ENCODE data around the gene SLC25A26. TPM values are rescaled to one million over a fixed set of nuclear protein-coding genes. Genes with fewer than 3 reads are reported as not detected.

Gene SLC25A26
- total and polyA plus RNA-seq, 2 of the 13 experiments (the other 11 are each of a cell fraction or from before 2014, with no cell fraction given): 23.1 to 32.7 TPM

- BruUV-seq (replicated peaks): no TSS peak
- no peaks in the 10 kb centered on the region for H3K27me3 ChIP-seq (ENCODE audit: control insufficient read depth in 1 of 2, insufficient read depth in 2 of 2, low read length in 2 of 2)
- WGBS (ENCODE audit: low lambda C conversion rate): 95% methylated on average over 18 of the region's 18 CpGs
- no peak for FAIRE-seq
- H4K20me1 ChIP-seq (ENCODE audit: insufficient read depth, low read length): no peaks in the 10 kb centered on the region
- H3K79me2 ChIP-seq (ENCODE audit: insufficient read depth, low read length): no peaks in the 10 kb centered on the region
- H3K9ac ChIP-seq (ENCODE audit: insufficient read depth, low read depth, low read length): no peak overlapping the region
- no peak overlapping the region for H2AFZ ChIP-seq (ENCODE audit: low read length)
- in situ Hi-C loops (cut with HindIII; ENCODE audit: extremely low pct_ligation_motif_present, low pct_unique_long_range_greater_than_20kb): no loop called here
- intact Hi-C loops (cut with micrococcal nuclease; ENCODE audit: unreplicated experiment): loop anchor here (1.0 kb wide), 1 partner anchor 97 kb away; no protein-coding TSS in a partner anchor
- ATAC-seq: peak; percentile 70
- ChIA-PET CTCF (ENCODE audit: low intra/inter-chr PET ratio, low total read pairs) (interaction anchor here (1.1 kb wide), 1 partner anchor 96 kb away, joined by 3 read pairs; no protein-coding TSS in a partner anchor), POLR2A (no interaction called here)
- no peak overlapping the region for H3K4me3 ChIP-seq (replicated peaks in 1 of 3; ENCODE audit: insufficient read depth in 1 of 3, low read depth in 2 of 3, low read length in 3 of 3)
- DNase-seq (ENCODE audit: low spot score): peak; percentile 10
- TF ChIP-seq RAD21 (CRISPR knock-in tag; IDR thresholded peaks at IDR 0.05) (peak; percentile 38; the same call in 1 of the 2 replicates), EEA1 (CRISPR knock-in tag; IDR thresholded peaks at IDR 0.05; ENCODE audit: borderline replicate concordance) (no peak), CTCF (CRISPR knock-in tag; IDR thresholded peaks at IDR 0.05) (peak; percentile 61), STAG1 (CRISPR knock-in tag; IDR thresholded peaks at IDR 0.05) (peak; percentile 73), SMC3 (IDR thresholded peaks at IDR 0.05; ENCODE audit: low read length) (peak; percentile 32; the same call in 1 of the 2 replicates)
- no peaks in the 10 kb centered on the region for H3K9me3 ChIP-seq (ENCODE audit: low read length)
- no peak overlapping the region for H3K4me2 ChIP-seq (ENCODE audit: low read depth, low read length)
- peaks cover 0 to 14% of the 10 kb centered on the region in 2 experiments; a peak in 2 of 5 replicates for H3K36me3 ChIP-seq (replicated peaks in 1 of 2; ENCODE audit: control insufficient read depth in 1 of 2, insufficient read depth in 2 of 2, low read length in 2 of 2)
- H3K27ac ChIP-seq (ENCODE audit: extremely low read length, insufficient read depth, low read length): no peak overlapping the region
- peaks cover 19% of the 10 kb centered on the region for H3K4me1 ChIP-seq (ENCODE audit: insufficient read depth, low read length)
Observed at GRCh38 chr3:66372681-66373350, 152.0 kb downstream of the SLC25A26 start.

GRCh38 chr3:66376568-66376967 lies 155.8 kb downstream of the SLC25A26 start:
- intact Hi-C loops (cut with micrococcal nuclease; ENCODE audit: unreplicated experiment): no loop called here
- BruUV-seq (replicated peaks): no TSS peak
- Histone ChIP-seq H3K4me1 (ENCODE audit: insufficient read depth, low read length) (peaks cover 18% of the 10 kb centered on the region), H3K9ac (ENCODE audit: insufficient read depth, low read depth, low read length) (no peak overlapping the region), H3K4me2 (ENCODE audit: low read depth, low read length) (no peak overlapping the region), H3K27me3 (ENCODE audit: control insufficient read depth in 1 of 2, insufficient read depth in 2 of 2, low read length in 2 of 2) (no peaks in the 10 kb centered on the region), H3K79me2 (ENCODE audit: insufficient read depth, low read length) (no peaks in the 10 kb centered on the region), H3K9me3 (ENCODE audit: low read length) (no peaks in the 10 kb centered on the region), H2AFZ (ENCODE audit: low read length) (no peak overlapping the region), H4K20me1 (ENCODE audit: insufficient read depth, low read length) (no peaks in the 10 kb centered on the region), H3K4me3 (replicated peaks in 1 of 3; ENCODE audit: insufficient read depth in 1 of 3, low read depth in 2 of 3, low read length in 3 of 3) (no peak overlapping the region), H3K36me3 (replicated peaks in 1 of 2; ENCODE audit: control insufficient read depth in 1 of 2, insufficient read depth in 2 of 2, low read length in 2 of 2) (peaks cover 18 to 48% of the 10 kb centered on the region in 2 experiments), H3K27ac (ENCODE audit: extremely low read length, insufficient read depth, low read length) (peak overlapping the region; percentile 34)
- POLR2A ChIA-PET: no interaction called here
- FAIRE-seq (peak; percentile 83), DNase-seq (ENCODE audit: low spot score) (peak; percentile 90), ATAC-seq (peak; percentile 90)
- CTCF ChIA-PET (ENCODE audit: low intra/inter-chr PET ratio, low total read pairs): no interaction called here
- in situ Hi-C loops (cut with HindIII; ENCODE audit: extremely low pct_ligation_motif_present, low pct_unique_long_range_greater_than_20kb): no loop called here
- WGBS (ENCODE audit: low lambda C conversion rate): 54% methylated on average over 2 of the region's 2 CpGs
- no peak for TF ChIP-seq ZNF3 (CRISPR knock-in tag; IDR thresholded peaks at IDR 0.05)
- TF ChIP-seq HNF4A (CRISPR knock-in tag; IDR thresholded peaks at IDR 0.05): peak; percentile 91
- TF ChIP-seq EP300 (IDR thresholded peaks at IDR 0.05; ENCODE audit: low read depth in 2 of 2, low read length in 2 of 2): peak in 1 of 2 experiments; percentile 63; a peak in 2 of 4 replicates
- no peak for TF ChIP-seq EP300 (CRISPR knock-in tag; IDR thresholded peaks at IDR 0.05; ENCODE audit: borderline replicate concordance)
- no peak for TF ChIP-seq ZNF878 (CRISPR knock-in tag; IDR thresholded peaks at IDR 0.05)
- TF ChIP-seq MAFK (conservative IDR thresholded peaks at IDR 0.05 in 1 of 2, IDR thresholded peaks at IDR 0.05 in 1 of 2; ENCODE audit: low read length in 2 of 2): peak in 1 of 2 experiments; percentile 59; a peak in 2 of 4 replicates
- 0 out of 2 replicates have a peak, but pooled peaks have one; percentile 35 for TF ChIP-seq ZGPAT (CRISPR knock-in tag; IDR thresholded peaks at IDR 0.05)
- TF ChIP-seq MED1 (CRISPR knock-in tag; IDR thresholded peaks at IDR 0.05): peak; percentile 41; the same call in 1 of the 2 replicates
- no peak for TF ChIP-seq NONO (IDR thresholded peaks at IDR 0.05)
- no peak for TF ChIP-seq NONO (CRISPR knock-in tag; conservative IDR thresholded peaks at IDR 0.05)
- TF ChIP-seq SOX6 (IDR thresholded peaks at IDR 0.05): no peak
- TF ChIP-seq SOX6 (CRISPR knock-in tag; IDR thresholded peaks at IDR 0.05): peak; percentile 15; the same call in 1 of the 2 replicates
